G401 (cell line): ENCODE results near the gene ZNF618. TPM values are rescaled to one million over a fixed set of nuclear protein-coding genes. Genes with fewer than 3 reads are reported as not detected.

ENCODE experiments used
- DNase-seq: peaks from one replicate; pipeline ENCODE4 v3.0.0-alpha.2; 2015; ENCODE audit warnings: low spot score
- in situ Hi-C: cut with HindIII; loops from 2 replicates; pipeline ENCODE4 v1.10.0; 2016; ENCODE audit warnings: low sequenced_read_pairs, mixed read lengths
- total RNA-seq: library from RNA; depleted of rRNA; stranded (reverse); fragments of >200 nt; shearing (Covaris generic); gene quantifications from 2 replicates; pipeline ENCODE4 v1.2.3, GENCODE V29; 2014

The ZNF618 gene
- total RNA-seq, 1 experiment from 2014 or later, result 6.1 TPM

DNA sequence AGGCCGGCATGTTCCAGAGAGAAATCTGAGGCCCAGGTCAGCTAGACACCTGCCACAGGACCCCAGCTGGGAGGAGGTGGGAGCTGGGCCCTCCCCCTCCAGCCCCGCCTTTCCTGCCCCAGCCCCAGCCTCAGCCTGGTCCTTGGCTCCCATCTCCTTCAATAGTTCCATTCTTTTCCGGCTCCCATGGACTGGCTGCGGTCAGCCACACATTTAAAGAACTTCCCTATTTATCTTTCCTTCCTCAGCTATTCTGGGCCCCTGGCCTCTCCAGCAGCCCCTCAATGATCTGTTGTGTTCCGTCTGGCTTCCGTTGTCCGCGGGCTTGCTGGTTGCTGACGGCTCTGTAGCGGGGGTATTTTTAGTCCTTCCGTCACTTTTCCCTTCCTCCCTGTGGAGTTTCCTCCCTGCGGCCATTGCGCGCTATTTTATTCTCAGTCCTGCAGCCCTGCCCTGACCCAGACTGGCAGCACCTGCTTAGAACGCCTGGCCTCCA lies 128.2 kb downstream of the ZNF618 start:
- DNase-seq, result peak; percentile 76

DNA sequence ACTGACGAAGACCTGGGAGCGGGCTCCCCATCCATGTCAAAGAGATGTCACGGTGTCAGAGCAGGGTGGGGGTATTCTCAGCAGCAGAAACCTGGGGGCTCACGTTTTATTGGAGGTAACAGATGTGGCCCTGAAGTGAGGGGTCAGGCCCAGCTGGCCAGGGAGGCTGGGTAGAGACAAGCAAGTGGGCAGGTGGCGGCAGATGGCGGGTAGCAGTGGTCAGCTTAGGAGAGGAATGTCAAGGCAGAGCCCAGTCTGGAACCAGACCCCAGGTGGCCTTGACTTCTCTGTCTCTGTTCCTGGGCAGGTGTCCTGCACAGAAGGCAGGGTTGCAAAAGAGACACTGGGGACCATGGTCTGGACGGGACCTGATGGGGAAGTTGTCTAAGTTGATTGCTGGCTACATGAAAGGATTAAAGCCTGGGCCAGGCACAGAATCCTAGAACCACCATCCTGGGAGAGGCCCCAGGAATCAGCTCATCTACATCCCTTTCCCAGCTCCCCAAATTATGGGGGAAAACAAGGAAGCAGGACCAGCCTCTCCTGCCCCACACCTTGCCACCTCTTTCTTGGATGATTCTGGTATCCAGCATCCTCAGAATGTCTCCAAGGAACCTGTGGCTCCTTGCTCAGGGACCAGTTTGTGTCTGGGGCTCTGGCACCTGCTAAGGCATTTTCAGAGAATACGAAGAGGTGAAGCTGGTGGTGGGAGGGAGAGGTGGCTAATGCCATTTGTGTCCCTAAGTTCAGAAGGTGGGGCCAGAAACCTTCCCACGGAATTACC lies 129.5 kb downstream of the ZNF618 start:
- in situ Hi-C loops, result no loop called here
- no peak for DNase-seq

More for the DNA sequence above, 128.2 kb downstream of the ZNF618 start:
- in situ Hi-C loops, result no loop called here

DNA sequence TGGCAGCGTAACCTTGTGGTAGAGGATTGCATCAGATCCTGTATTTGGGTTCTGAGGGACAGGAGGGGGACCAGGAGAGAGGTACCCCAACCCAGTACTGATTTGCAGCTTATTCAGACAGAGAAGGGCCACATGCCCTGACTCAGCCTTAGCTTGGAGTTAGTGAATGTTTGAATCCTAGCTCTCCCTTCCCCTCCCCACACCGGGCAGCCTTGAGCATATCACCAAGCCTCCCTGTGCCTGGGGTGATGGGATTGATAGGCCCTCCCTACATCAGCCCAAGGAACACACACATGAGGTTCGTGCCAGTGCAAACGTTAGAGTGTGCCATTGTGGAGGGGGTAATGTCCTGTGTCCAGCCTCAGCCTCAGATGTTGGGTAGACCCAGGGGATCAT lies 130.0 kb downstream of the ZNF618 start:
- no peak for DNase-seq
- in situ Hi-C loops, result no loop called here

DNA sequence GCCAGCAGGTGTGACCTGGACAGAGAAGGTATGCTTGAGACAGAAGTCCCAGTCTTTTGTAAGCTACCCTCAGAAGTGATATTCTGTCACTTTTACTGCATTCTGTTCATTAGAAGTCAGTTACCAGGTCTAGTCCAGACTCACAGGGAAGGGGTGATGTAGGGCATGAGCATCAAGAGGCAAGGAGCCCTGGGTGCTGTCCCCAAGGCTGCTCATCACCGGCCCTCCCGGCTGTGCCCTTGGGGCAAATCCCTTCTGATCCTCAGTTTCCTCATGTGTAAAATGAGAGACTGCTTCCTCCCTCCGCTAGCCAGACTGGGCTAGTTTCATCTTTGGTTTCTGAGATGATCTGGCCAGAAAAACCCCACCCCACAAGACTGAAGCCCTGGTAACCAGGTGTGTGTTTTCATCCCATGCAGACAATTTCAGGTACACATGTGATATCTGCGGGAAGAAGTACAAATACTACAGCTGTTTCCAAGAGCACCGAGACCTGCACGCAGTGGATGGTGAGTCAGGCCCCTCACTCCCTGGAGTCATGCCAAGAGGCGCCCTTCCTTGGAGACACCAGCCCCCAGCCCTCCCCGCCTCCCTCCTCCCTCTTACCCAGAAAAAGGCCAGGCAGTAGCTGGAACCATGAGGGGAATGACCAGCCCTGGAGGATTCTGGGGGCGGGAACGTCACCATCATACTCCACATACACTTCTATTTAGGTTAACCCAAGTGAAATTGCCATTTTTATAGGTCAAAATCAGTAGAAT lies 131.0 kb downstream of the ZNF618 start:
- in situ Hi-C loops, result no loop called here
- no peak for DNase-seq

DNA sequence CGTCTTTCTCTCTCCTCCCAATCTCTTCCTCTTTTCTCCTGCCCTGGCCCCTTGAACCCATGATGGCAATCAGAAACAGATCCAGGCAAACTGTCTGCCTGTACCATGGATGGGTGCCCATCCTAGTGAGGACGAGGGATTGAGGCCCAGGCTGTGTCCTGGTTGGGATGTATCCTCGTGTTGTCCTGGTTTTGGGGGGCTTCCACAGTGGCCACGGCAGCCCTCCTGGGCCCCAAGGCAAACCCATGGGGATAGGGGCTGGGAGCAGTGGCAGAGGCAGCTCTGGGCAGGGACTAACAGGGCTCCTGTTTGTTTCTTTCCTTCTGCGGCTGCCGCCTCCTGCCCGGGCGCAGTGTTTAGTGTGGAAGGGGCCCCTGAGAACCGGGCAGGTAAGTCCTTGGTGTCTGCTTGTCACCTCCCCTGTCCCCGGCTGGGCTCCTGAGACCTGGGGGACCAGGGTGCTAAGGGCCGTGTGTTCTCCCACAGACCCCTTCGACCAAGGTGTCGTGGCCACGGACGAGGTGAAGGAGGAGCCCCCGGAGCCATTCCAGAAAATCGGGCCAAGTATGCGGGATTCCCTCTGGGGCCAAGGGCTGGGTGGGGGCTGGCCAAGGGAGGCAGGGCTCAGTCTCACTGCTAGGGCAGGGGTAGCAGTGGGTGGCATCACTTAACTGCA lies 132.0 kb downstream of the ZNF618 start:
- in situ Hi-C loops, result no loop called here
- no peak for DNase-seq

DNA sequence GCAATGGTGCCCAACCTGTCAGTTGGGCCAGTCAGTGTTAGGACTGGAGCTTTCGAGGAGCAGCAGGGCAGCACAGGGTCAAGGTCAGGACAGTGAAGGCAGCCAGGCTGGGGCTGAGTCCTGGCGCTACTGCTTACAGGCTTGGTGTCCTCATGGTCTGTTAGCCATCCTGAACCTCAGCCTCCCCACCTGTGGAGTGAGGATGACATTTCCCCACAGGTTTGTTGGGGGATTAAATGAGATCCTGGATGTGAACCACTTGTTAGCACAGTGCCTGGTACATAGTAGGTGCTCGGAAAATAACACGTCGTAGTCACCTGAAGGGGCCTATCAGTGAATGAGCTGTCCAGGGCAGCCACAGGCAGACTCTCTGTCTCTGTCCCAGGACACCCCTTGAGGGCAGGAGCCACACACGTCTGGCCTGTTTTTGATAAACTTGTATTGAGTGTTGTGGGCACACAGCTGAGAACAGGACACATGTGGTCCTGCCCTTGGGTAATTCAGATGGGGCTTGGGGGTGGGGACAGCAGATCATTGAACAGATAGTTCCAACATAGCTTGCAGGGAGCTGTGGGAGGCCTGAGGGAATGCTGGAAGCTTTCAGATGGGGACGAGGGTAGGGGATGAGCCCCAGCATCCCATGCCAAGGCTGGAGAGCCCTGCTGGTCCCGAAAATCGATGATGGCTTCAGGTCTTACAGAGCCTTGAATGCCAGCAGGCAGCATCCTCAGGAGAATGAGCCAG lies 132.7 kb downstream of the ZNF618 start:
- DNase-seq, result no peak
- in situ Hi-C loops, result no loop called here

DNA sequence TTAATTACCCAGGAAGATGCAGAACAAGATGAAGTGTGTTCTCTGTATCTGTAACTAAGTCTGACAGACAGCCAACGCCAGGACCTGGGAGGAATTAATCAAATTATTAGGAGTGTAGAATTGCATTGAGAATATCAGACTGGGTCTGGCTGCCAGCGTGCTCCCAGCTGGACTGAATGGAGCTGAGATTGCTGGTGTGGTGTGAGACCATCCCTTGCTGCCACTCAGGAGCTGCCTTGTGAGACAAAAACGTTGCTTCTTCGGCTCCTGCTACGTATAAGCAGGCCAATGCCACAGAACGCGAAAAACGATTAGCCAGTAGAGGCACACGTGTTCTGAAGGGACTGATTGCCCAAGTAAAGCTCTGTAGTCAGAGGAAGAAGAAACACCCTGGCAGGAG lies 135.2 kb downstream of the ZNF618 start:
- DNase-seq, result no peak
- in situ Hi-C loops, result no loop called here

DNA sequence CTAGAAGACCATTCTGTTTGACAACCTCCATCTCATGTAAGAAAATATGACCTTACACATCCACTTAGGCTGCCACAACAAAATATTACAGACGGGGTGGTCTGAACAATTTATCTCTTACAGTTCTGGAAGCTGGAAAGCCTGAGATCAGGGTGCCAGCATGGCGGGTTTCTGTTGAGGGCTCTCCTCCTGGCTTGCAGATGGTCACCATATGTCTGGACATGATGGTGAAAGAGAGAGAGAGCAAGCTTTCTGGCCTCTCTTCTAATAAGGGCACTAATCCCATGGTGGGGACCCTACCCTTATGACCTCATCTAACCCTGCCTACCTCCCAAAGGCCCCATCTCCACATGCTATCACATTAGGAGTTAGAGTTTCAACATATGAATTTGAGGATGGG lies 136.0 kb downstream of the ZNF618 start:
- in situ Hi-C loops, result no loop called here
- no peak for DNase-seq

DNA sequence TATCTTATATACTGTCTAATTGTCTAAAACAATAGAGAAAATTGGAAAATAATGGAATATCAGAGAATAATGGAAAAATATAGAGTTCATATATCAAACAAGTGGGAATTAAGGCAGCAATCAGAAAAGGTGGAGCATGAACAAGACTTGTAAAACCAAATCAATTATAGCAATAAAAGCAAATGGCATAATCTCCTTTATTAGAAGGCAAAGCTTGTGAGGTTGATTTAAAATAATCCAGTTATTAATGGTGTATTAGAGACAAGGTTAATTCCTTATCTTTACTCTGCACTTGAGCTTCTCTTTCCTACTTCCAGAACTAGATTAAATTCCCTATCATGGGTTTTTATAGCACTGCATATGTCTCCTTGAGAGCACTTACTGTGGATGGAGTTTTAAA lies 137.9 kb downstream of the ZNF618 start:
- in situ Hi-C loops, result no loop called here
- DNase-seq, result no peak

DNA sequence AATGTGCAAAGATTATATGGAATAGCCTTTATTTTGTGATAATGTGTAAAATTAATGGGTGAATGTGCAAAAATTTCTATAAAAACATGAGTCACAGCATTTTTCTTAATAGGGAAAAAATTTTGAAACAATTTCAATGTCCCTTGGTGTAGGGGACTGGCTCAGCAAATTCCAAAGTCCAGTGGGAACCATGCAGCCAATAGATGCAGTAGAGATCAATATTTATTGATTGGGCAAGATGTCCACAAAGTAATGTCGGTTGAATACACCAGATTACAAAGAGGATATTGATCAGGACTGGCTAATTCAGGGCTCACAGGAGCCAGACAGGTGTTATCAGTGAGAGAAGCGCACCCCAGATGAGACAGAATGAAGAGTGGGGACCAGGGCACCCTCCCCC lies 139.5 kb downstream of the ZNF618 start:
- in situ Hi-C loops, result no loop called here
- DNase-seq, result no peak

DNA sequence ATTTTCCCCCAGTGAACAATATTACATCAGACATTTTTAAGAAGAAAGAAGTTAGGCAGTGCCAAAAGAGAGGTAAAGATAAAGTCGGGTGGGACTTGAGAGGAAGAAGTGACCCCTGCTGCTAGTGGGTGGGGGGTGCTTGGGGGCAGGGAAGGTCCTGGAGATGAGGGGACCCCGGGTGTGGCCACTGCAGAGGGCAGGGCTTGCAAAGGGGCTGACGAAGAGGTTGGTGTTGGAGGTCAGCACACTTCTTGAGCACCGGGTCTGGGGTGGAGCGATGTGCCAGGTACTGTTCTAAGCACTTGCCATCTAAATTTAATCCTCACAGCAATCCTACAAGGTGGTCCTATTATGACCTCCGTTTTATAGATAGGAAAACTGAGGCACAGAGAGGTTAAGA lies 140.0 kb downstream of the ZNF618 start:
- no peak for DNase-seq
- in situ Hi-C loops, result no loop called here

DNA sequence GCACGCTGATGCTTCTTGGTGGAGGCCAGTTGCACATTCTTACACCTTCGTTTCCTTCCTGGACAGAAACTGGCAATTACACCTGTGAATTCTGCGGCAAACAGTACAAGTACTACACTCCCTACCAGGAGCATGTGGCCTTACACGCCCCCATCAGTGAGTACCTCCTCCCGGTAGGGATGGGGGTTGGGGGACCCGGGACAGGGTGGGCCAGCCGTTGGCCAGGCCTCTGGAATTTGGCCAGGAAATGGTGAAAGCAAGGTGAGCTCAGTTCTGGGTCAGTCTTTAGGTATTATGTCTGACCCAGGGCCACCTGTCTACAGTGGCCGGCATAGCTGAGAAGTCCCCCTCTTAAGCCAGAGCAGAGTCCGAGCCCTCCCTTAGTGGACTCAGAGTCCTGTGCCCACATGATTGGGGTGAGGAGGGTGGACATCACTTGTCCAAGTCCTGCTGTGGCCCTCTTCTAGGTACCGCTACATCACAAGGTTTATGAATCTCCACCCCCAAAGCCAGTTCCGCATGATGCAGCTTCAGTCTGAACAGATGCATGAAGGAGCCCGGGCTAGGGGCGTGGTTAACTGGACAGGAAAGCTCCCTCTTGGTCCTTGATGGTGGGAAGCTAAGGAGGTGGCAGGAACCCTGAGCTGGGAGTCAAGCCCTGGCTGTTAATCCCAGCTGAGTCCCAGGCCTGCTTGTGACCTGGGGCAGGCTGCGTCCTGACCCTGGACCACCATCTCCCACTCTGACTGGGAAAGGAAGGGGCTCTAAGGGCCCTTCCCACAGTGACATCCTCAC lies 140.7 kb downstream of the ZNF618 start:
- in situ Hi-C loops, result no loop called here
- no peak for DNase-seq

DNA sequence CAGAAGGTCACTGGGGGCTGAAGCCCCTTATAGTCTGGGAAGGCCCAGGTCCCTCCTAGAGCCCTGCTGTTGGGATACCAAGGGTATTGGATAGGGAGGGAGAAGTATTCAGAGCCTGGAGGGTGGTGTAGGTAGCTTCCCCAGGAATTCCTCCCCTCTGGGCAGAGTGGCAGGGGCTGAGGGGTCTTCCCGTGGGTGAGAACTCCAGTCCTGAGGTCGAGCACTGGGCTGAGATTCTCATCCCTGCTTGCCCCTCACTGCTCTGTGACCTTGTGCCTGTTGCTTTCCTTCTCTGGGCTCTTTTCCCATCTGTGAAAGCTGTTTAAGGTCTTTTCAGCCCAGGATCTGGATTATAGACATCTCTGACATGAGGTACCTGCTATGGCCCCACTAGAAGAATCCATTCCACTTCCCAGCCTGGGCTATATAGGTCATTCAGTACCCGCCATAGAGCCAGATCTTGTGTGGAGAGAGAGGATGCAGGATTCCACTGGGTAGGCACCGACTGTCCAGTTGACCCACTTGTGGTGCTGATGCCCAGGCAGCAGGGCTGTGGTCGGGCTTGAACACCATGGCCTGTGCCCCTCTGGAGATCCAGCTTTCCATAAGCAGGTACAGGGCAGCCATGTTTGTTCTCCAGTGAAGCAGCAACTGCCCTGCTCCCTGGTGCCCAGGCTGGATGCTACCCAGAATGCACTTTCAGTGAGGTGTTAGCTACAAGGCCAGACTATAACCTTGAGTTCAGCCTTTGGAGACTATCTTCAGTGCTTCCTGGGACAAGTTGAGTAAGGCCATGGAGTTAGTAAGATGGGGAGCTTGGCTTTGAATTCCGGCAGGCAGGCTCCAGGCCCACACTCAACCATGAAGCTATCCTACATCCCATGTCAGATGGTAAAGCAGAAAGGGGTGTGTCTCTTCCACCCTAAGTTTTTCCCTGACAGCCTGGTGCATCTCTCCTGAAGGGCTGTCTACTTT lies 141.9 kb downstream of the ZNF618 start:
- in situ Hi-C loops, result no loop called here
- no peak for DNase-seq

DNA sequence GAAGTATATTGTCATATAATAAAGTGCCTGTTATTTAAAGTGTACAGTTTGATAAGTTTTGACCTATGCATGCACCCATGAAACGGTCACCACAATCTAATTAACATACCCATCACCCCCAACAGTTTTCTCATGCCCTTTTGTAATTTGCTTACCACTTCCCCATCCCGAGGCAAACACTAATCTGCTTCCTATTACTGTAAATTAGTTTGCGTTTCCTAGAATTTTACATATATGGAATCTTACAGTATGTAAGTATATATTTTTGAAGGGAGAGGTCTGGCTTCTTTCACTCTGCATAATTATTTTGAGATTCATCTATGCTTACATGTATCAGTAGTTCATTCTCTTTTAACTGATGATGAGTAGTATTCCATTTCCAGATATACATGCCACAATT lies 145.5 kb downstream of the ZNF618 start:
- in situ Hi-C loops, result no loop called here
- no peak for DNase-seq

DNA sequence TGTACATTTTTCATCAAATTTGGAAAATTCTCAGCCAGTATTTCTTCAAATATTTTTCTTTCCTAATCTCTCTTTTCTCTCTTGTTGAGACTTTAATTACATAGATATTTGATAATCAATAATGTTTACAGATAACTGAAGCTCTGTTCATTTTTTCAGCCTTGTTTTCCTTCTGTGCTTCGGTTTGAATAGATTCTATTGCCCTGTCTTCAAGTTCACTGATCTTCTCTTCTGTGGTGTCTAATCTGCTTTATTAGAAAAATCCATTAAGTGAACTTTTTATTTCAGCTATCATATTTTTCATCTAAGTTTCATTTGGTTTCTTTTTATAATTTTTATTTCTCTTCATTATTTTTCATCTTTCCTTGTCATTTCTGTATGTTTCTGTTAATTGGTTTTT lies 147.9 kb downstream of the ZNF618 start:
- in situ Hi-C loops, result no loop called here
- no peak for DNase-seq

DNA sequence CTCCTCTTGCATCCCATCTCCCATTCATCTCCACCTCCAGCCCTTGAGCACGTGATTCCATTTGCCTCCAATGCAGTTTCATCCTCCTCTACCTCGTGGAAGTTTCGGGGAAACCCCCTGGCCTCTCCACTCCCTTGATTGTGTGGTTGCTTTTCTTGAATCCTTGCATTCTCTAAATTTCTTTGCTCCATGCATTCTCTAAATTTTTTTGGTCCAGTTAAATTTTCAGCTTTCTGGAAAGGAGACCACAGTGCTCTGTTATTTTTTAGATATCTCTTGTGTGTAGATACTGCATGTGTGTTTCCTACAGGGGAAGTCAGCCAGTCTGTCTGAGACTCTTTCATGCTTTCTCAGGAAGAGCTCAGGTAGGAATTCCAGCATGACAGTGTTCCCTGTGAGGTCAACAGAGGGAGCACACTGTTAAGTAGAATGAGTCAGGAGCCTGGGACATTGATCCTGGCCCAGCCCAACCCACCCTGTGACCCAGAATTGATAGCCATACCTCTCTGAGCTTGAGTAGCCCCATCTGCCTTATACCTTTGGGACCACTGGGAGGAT lies 149.2 kb downstream of the ZNF618 start:
- no peak for DNase-seq
- in situ Hi-C loops, result no loop called here

DNA sequence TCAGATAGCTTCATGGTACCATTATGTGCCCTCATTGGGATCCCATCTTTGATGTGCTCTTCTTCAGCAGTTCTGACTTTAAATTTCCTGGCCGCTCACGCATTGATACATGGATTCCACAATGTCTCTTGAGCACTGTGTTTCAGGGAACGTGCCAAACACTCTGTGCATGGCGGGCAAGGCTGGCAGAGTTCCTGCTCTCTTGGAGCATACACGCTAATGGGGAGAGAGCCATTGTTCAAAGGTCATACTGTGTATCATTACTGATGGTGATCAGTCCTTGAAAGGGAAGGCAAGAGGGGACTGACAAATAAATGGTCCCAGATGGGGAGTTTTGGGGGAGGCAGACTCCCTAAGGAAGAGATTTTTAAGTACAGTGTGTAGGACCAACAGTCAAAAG lies 149.7 kb downstream of the ZNF618 start:
- DNase-seq, result no peak
- in situ Hi-C loops, result no loop called here
